Measurements from ENCODE around the gene RFK. TPM values are rescaled to one million over a fixed set of nuclear protein-coding genes. Genes with fewer than 3 reads are reported as not detected.

The RFK gene
- total RNA-seq, result 27.9 and 31.4 TPM in 2 replicates

GRCh38 chr9:76394195-76394959, at the start of gene RFK:
Gene RFK (minus strand): TSS chr9:76394426. CDS start chr9:76394171, 255 bp downstream.

Other genes with a start within 250 kb of the RFK start
- gene GCNT1, start 64.8 kb upstream of the RFK start, total RNA-seq, result 17.8 and 26.8 TPM in 2 replicates

Data from regular cardiac myocyte (primary cell).